ENCODE results near the gene FMNL1.
"Not testable (repeated sequence)": the region's sequence is repeated elsewhere in the genome, so short reads cannot be mapped to it uniquely, and the experiment has no call there.

FMNL1 gene, protein sequence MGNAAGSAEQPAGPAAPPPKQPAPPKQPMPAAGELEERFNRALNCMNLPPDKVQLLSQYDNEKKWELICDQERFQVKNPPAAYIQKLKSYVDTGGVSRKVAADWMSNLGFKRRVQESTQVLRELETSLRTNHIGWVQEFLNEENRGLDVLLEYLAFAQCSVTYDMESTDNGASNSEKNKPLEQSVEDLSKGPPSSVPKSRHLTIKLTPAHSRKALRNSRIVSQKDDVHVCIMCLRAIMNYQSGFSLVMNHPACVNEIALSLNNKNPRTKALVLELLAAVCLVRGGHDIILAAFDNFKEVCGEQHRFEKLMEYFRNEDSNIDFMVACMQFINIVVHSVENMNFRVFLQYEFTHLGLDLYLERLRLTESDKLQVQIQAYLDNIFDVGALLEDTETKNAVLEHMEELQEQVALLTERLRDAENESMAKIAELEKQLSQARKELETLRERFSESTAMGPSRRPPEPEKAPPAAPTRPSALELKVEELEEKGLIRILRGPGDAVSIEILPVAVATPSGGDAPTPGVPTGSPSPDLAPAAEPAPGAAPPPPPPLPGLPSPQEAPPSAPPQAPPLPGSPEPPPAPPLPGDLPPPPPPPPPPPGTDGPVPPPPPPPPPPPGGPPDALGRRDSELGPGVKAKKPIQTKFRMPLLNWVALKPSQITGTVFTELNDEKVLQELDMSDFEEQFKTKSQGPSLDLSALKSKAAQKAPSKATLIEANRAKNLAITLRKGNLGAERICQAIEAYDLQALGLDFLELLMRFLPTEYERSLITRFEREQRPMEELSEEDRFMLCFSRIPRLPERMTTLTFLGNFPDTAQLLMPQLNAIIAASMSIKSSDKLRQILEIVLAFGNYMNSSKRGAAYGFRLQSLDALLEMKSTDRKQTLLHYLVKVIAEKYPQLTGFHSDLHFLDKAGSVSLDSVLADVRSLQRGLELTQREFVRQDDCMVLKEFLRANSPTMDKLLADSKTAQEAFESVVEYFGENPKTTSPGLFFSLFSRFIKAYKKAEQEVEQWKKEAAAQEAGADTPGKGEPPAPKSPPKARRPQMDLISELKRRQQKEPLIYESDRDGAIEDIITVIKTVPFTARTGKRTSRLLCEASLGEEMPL

DNA sequence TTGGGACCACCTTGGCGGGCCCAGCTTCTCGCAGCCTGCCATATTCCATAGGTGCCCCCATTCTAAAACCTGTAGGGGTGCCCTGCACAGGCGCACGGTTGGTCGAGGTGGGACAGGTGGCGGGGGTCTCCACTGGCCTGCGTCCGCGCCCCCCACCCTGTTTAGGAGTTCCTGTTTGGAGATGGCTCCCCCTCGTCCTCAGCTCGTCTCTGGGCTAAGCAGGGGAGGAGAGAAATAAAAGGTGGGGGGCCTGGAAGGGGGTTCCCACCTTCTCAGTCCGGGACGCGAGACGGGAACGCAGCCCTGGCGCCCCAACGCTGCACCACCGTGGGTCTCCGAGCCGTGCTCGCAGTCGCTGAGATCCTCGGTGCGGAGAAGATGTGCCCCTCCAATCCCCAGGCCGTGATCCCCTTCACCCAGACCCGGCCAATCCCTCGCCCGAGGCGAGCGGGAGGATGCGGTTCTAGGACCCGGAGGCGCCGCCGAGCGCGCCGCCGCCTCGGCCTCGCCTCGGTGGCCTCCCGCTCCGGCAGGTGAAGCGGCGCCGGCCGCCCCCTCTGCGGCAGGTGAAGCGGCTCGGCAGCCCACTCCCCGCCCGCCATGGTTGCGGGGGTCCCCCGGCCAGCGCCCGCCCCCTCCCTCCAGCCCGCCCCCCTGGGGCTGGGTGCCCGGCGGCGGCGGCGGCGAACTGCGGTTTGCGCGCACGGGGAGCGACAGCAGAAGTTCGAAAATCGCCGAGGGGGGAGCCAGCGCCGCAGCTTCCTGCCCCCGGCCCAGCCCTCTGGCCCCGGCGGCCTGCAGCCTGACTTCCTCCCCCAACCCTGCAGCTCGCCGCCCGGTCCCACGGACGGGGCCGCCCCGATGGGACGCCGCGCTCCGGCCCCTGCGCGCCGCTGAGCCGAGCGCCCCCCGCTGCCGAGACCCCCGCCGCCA, at the start of gene FMNL1:
Gene FMNL1 (plus strand): TSS at position 805 of the 933 bp plus-strand sequence. CDS start 240 bp downstream, outside the sequence.
- DNase-seq, result peak; percentile 68

DNA sequence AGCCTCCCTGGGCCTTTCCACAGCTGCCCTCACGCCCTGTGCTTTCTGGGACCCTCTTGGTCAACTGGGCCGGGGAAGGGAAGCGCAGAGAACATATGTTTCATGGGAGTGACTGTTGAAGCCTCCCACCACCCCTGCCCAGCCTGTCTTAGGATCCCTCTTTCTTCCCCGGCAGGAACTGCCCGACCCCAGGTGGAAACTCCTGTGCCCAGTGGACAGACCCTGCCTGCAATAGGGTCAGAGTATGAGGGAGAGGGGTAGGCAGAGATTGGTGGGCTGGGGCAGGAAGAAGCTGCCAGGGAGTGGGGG, 49.5 kb upstream of the FMNL1 start:
- DNase-seq, result no peak

DNA sequence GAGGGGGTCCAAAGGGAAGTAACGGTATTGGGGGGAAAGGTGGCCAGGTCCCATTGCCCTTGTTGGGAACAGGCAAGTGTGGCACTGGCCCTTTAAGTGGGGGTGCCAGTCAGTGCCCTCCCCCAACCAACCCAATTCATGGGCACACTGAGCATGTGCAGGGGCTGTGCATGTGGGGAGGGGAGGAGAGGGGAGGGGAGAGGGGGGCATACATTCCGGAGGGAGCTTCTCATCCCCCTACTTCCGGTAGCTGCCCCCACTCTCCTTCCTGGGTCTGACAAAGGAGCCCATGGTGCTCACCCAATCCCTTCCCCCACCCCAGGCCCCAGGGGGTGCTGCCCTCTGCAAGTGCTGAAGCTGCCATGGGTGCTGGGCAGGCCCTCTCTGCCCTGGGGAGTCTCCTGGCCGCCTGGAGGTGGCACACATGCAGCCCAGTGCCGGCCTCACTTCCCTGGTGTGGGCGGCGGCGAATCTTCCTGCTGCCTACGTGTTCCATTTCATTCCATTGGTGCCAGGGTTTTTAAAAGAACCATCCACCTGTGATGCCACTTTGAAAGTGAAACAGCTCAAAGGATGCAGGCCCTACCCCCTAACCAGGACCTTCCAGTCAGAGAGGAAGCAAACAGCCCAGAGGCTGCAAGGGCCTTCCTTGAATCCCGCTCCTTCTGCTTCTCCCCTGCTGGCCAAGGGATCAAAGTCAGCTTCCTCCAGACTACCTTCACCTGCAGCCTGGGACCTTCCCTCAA, 49.0 kb upstream of the FMNL1 start:
- DNase-seq, result peak; percentile 62

DNA sequence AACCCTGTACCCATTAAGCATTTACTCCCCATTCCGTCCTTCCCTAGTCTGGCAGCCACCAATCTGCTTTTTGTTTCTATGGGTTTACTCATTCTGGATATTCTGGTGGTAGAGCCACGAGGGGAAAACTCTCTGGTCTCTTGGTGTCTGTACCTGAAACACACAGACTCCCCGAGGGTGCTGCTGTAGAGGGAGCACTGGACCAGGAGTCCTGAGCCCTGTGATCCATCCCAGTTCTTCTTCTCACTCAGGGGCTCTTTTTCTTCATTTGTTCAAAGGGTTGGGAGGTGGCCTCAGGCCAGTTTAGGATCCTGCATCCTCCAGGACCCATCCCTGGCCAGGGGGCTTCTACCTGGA, 45.9 kb upstream of the FMNL1 start:
- DNase-seq, result no peak

GRCh38 chr17:45177563-45177962, 44.1 kb upstream of the FMNL1 start:
- DNase-seq, result no peak

DNA sequence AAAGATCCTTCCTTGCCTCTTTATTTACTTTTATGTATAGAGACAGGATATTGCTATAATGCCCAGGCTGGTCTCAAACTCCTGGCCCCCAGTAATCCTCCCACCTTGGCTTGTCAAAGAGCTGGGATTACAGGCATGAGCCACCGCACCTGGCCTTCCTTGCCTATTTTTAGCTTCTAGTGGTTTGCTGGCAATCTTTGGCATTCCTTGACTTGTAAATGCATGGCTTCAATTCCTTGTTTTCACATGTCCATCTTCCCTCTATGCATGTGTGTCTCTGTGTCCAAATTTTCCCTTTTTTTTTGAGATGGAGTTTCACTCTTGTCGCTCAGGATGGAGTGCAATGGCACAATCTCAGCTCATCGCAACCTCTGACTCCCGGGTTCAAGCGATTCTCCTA, 37.5 kb upstream of the FMNL1 start:
- no peak for DNase-seq

GRCh38 chr17:45186801-45187354, 34.8 kb upstream of the FMNL1 start:
- DNase-seq, result no peak

- no peak for DNase-seq
These were observed 32.7 kb upstream of the FMNL1 start for GRCh38 chr17:45189009-45189408.

DNA sequence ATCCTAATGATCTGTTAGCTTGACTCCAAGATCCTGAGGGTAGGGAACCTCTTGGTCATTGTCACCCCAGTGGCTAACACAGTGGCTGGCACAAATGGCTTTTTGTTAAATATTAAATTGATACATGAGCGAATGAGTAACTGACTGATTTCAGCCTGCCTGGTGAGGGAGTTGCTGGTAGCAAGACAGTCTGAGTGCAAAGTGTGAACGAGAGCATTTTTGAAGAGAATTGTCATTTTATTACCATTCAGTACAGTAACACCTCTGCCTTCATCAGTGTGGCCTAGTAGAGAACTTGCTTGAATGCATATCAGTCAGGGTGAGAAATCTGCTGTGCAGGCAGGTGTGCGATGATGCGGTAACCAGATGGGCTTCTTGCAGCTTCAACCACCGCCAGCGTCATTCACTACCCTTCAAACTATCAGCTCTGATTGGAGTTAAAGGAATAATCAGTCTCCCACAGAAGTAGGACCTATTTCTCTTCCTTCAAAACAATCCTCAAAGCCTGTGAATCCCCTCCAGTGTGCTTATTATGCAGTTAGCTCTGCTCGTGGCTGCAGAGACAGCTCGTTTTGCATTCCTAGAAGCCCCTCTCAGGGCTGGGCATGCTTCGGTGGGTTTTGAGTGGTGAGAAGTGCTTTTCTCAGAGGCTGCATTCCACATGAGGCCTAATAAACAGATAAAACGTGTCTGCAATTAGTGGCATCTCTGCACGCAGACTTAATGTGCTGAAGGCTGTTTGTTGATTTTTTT, 31.0 kb upstream of the FMNL1 start:
- DNase-seq, result no peak

DNA sequence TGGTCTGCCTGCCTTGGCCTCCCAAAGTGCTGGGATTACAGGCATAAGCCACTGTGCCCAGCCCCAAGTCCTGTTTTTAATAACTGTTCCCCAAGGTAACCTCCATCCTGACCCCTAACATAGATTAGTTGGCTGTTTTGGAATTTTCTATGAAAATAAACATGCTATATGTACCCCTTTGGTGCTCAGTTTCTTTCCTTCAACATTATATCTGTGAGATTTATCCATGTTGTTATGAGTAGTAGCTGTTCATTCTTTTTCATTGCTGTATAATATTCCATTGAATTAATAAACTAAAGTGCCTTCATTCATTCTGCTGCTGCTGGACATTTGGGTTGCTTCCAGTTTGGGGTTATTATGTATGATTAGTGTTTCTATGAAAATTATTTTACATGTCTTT, 26.3 kb upstream of the FMNL1 start:
- no peak for DNase-seq

- DNase-seq, result no peak
These were observed 24.6 kb upstream of the FMNL1 start for GRCh38 chr17:45197108-45197507.

DNA sequence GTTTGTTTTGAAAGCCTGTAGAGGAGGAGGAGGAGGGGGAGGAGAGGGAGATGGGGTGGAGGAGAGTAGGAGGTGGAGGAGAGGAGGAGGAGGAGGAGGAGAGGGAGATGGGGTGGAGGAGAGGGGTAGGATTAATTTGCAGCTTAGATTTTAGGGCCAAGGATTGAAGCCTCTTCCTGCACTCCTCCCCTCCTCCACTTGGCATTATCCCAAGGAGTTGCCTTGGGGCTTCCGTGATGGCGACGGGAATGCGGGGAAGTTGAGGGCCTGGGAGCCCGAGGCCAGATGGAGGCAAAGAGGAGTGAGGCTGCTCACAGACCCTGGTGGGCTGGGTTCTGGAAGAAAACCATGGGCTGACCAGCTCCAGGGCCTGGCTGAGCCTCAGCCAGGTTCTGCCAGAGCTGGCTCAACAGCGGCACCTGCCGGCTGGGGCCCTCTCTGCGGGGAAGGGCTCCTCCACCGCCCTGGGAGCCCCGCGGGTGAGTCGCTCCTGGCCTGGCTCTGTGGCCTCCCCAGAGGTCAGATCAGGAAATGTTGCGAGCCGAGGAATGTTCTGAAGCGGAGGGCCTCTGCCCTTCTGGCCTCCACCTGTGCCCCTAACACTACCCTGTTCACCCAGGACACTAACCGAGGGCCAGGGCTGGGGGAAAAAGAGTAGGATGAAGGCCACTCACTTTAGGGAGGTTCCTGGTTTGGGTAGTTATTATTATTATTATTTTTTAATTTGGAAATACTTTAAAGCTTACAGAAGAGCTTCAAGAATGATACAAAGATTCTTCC, 23.9 kb upstream of the FMNL1 start:
- peak; percentile 87 for DNase-seq

DNA sequence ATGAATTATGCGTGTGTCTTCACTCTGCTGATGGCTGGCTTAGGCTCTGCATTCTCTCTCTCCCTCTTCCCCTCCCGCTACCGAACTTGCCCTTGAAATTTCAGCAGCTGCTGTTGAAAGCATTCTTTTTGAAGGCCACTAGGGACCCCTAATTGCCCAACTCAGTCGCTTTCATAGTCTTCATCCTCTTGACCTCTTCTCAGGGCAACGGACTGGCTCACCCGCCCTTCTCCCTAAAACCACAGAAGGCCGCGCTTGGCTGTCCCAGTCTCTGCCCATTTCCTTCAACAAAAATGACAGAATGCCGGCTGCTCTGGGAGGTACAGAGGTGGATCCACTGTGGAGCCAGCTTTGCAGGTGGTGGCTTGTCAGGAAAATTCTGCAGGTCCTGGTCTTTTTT, 21.0 kb upstream of the FMNL1 start:
- DNase-seq, result no peak

DNA sequence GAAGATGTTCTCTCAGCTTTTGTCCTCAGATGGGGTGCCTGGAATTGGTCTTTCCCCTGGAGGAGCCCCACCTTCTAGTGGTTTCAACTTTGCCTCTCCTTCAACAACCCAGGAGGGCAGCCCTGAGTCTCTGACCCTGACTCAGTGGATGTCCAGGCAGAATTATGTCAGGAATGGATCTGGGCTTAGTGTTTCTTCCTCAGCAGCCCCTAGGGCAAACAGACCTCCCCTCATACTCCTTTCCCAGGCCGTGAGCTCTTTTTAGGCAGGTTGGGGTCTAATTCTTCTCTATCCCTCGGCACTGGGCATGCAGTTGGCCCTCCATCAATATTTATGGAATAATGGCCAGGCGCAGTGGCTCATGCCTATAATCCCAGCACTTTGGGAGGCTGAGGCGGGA, 20.2 kb upstream of the FMNL1 start:
- no peak for DNase-seq

GRCh38 chr17:45201880-45202279, 19.8 kb upstream of the FMNL1 start:
- not testable (repeated sequence) for DNase-seq

- peak; percentile 89 for DNase-seq
These were observed 2.6 kb upstream of the FMNL1 start for GRCh38 chr17:45218895-45219661.

GRCh38 chr17:45220079-45220478, 1.6 kb upstream of the FMNL1 start:
- DNase-seq, result no peak

- DNase-seq, result no peak
These were observed 266 bp downstream of the FMNL1 start for GRCh38 chr17:45222014-45222288.

GRCh38 chr17:45222289-45222995, 757 bp downstream of the FMNL1 start:
- DNase-seq, result peak; percentile 71
